Naive thymus-derived CD4-positive, alpha-beta T cell (primary cell): ENCODE data around the gene SCYGR5. TPM values are rescaled to one million over a fixed set of nuclear protein-coding genes. Genes with fewer than 3 reads are reported as not detected.

Experiments used
- ATAC-seq: fragments of 150-1000 bp; cut with Tn5 transposase; 2 replicates; pipeline ENCODE4 v1.10.0; 2021; ENCODE audit warnings: mild to moderate bottlenecking, moderate library complexity
- CTCF ChIA-PET: fragments of 350-600 bp; sonication (Branson Sonifier 250); formaldehyde crosslinking; loops from one replicate; lab custom pipeline; 2021; ENCODE audit warnings: antibody characterized with exemption; lab: Charles Lee
- POLR2A ChIA-PET: fragments of 350-600 bp; sonication (Branson Sonifier 250); formaldehyde crosslinking; loops from one replicate; lab custom pipeline; 2021; ENCODE audit warnings: antibody characterized with exemption, inconsistent platforms; lab: Charles Lee
- DNase-seq, 9 donors: peaks; one replicate each; pipeline versions ENCODE4 v3.0.0 to v3.0.0-alpha.2; 2020 to 2022; ENCODE audit warnings: mixed read lengths in 1 of 9
- H3K27ac ChIP-seq: one replicate; pipeline ENCODE4 v1.7.0; 2013; ENCODE audit warnings: mild to moderate bottlenecking, low read depth, low read length, moderate library complexity
- H3K27me3 ChIP-seq, 2 donors: one replicate each; pipeline ENCODE4 v1.7.0; 2013; ENCODE audit warnings: low read length in 2 of 2, mild to moderate bottlenecking in 2 of 2, moderate library complexity in 2 of 2; ENCODE audit not compliant: control insufficient read depth in 2 of 2, insufficient read depth in 2 of 2
- H3K36me3 ChIP-seq, 3 experiments: 1 replicate in 2 of 3; 2 replicates in 1 of 3; pipeline ENCODE4 v1.7.0; 2013; ENCODE audit warnings: low read length in 3 of 3, mild to moderate bottlenecking in 3 of 3, moderate library complexity in 1 of 3; ENCODE audit not compliant: insufficient read depth in 3 of 3, control insufficient read depth in 2 of 3
- H3K4me1 ChIP-seq, 2 donors: one replicate each; pipeline ENCODE4 v1.7.0; 2013; ENCODE audit warnings: low read length in 2 of 2, mild to moderate bottlenecking in 2 of 2, moderate library complexity in 1 of 2; ENCODE audit not compliant: control insufficient read depth in 2 of 2, insufficient read depth in 2 of 2
- H3K4me3 ChIP-seq: 2 replicates; pipeline ENCODE4 v1.7.0; 2013; ENCODE audit warnings: mild to moderate bottlenecking, low read length
- H3K9me3 ChIP-seq, 3 experiments: 1 replicate in 2 of 3; 2 replicates in 1 of 3; pipeline ENCODE4 v1.7.0; 2013; ENCODE audit warnings: low read length in 3 of 3; ENCODE audit not compliant: control insufficient read depth in 2 of 3
- H3K27ac Mint-ChIP-seq, 9 donors: one replicate each; pipeline ENCODE4 v1.8.0; 2020 to 2022; ENCODE audit warnings: mixed read lengths in 9 of 9, mild to moderate bottlenecking in 8 of 9, moderate library complexity in 5 of 9, inconsistent platforms in 2 of 9
- H3K27me3 Mint-ChIP-seq, 5 donors: one replicate each; pipeline ENCODE4 v1.8.0; 2021 to 2022; ENCODE audit warnings: mixed read lengths in 5 of 5, mild to moderate bottlenecking in 1 of 5
- H3K36me3 Mint-ChIP-seq, 5 donors: one replicate each; pipeline ENCODE4 v1.8.0; 2020 to 2022; ENCODE audit warnings: mixed read lengths in 5 of 5, mild to moderate bottlenecking in 3 of 5, inconsistent platforms in 1 of 5
- H3K4me1 Mint-ChIP-seq, 7 donors: one replicate each; pipeline ENCODE4 v1.8.0; 2020 to 2022; ENCODE audit warnings: mixed read lengths in 7 of 7, mild to moderate bottlenecking in 3 of 7, inconsistent platforms in 1 of 7
- H3K4me3 Mint-ChIP-seq, 10 donors: one replicate each; pipeline ENCODE4 v1.8.0; 2020 to 2022; ENCODE audit warnings: mild to moderate bottlenecking in 10 of 10, mixed read lengths in 10 of 10, moderate library complexity in 6 of 10, inconsistent platforms in 2 of 10
- H3K9me3 Mint-ChIP-seq, 11 donors: one replicate each; pipeline ENCODE4 v1.8.0; 2020 to 2022; ENCODE audit warnings: mixed read lengths in 11 of 11, mild to moderate bottlenecking in 4 of 11, inconsistent platforms in 1 of 11, moderate library complexity in 1 of 11
- intact Hi-C, 2 donors: fragments of 100-400 bp; cut with micrococcal nuclease; formaldehyde crosslinking; loops; one replicate each; pipeline ENCODE4 v1.15.1; 2023
- polyA plus RNA-seq, 2 donors: library from polyadenylated mRNA; unstranded; fragments of 300-500 nt; fragmentation: Illumina TruSeq; gene quantifications; one replicate each; pipeline ENCODE4 v1.2.3, GENCODE V29; 2021
- total RNA-seq, 6 experiments: library from RNA in 5 of 6; stranded (reverse) in 5 of 6; gene quantifications; 1 replicate in 5 of 6; 2 replicates in 1 of 6; pipeline ENCODE4 v1.2.3 and lab custom pipeline; 2021 to 2026

SCYGR5 gene
- total and polyA plus RNA-seq, 7 experiments from 2014 or later, result not detected

DNA sequence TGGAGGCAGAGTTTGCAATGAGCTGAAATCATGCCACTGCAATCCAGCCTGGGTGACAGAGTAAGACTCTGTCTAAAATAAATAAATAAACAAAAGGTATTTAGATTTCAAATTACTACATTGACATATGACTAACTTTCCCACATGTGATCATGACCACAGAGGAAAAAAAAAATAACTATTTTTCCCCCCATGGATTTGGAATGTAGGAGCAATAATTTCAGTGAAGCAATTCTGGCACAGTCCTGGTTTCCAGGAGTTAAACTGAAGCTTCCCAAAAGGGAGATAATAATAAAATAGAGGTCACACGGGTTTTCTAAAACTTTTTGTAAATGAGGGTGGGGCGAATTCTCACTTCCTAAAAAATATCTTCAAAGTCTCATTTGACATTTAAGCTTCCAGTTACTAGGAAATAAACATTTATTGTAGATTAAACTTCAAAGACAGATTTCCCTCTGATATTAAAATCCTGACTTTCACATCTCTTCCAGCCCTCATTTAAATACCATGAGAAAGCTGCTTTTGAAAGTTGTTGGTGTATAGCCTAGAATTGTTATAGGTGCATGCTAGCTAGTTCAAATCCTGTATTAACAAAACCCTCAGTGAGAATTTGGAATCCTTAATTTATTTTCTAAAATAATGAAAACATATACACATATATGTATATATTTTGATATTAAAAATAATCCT, 30.5 kb downstream of the SCYGR5 start:
- no peak overlapping the region for H3K4me3 ChIP-seq
- Mint-ChIP-seq H3K27me3 (peaks cover 4 to 31% (median 6%) of the 10 kb centered on the region in 5 donors), H3K4me1 (no peaks in the 10 kb centered on the region), H3K9me3 (peaks cover 0 to 5% (median 0%) of the 10 kb centered on the region in 11 donors), H3K27ac (no peak overlapping the region), H3K4me3 (no peak overlapping the region), H3K36me3 (no peaks in the 10 kb centered on the region)
- H3K9me3 ChIP-seq, result no peaks in the 10 kb centered on the region
- intact Hi-C loops, result no loop called here
- ATAC-seq, result no peak
- ChIA-PET CTCF (interaction anchor here (0.7 kb wide), 1 partner anchor 91 kb away, joined by 3 read pairs; no protein-coding TSS in a partner anchor), POLR2A (no interaction called here)
- H3K27me3 ChIP-seq, result no peaks in the 10 kb centered on the region
- H3K4me1 ChIP-seq, result no peaks in the 10 kb centered on the region
- no peak overlapping the region for H3K27ac ChIP-seq
- DNase-seq, result no peak
- no peaks in the 10 kb centered on the region for H3K36me3 ChIP-seq

DNA sequence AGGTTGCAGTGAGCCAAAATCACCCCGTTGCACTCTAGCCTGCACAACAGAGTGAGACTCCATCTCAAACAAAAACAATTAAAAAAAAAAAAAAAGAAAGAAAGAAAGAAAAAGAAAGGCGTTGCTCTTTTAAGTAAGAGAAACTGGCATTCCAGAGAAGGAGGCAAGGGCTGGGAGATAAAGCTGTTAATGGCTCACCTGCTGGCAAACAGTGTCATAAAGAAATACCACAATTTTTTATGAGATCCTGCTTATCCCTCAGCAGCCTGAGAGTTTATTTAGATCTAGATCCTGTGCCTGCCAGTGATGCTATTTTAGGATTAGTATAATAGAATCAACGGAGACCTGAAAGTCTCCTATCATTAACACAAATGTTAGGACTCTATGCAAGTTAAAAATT, 35.0 kb downstream of the SCYGR5 start:
- ChIA-PET POLR2A (no interaction called here), CTCF (no interaction called here)
- Histone ChIP-seq H3K9me3 (no peaks in the 10 kb centered on the region), H3K4me3 (no peak overlapping the region), H3K4me1 (no peaks in the 10 kb centered on the region), H3K27me3 (no peaks in the 10 kb centered on the region), H3K36me3 (no peaks in the 10 kb centered on the region), H3K27ac (no peak overlapping the region)
- peaks cover 0 to 5% (median 0%) of the 10 kb centered on the region in 11 donors for H3K9me3 Mint-ChIP-seq
- intact Hi-C loops, result no loop called here
- peaks cover 0 to 29% (median 12%) of the 10 kb centered on the region in 5 donors for H3K27me3 Mint-ChIP-seq
- DNase-seq (no peak), ATAC-seq (no peak)
- no peak overlapping the region for H3K4me3 Mint-ChIP-seq
- H3K36me3 Mint-ChIP-seq, result no peaks in the 10 kb centered on the region
- H3K4me1 Mint-ChIP-seq, result no peaks in the 10 kb centered on the region
- no peak overlapping the region for H3K27ac Mint-ChIP-seq

DNA sequence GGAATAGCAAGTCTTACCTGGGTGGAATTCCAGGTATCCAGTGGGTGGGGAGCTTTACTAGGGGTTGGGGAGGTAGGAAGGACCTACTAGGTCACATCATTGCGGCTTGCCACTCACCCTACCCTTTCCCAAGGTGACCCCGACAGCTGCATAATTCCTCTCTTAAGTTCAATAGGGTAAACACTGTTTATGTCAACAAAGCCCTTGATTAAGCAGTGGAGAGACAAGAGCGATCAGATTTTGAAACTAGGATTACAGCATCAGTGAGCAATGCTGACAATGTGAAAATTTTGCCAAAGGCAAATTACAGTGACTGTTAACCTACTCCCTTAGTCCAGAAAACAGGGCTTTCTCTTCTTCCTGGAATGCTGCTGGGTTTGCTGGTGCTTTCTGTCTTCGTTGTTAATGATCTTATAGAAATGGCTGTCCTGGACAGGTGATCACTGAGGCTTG, 36.7 kb downstream of the SCYGR5 start:
- ChIA-PET POLR2A (no interaction called here), CTCF (interaction anchor here (0.6 kb wide), 1 partner anchor 45 kb away, joined by 3 read pairs; no protein-coding TSS in a partner anchor)
- no peak for DNase-seq
- peaks cover 0 to 5% (median 0%) of the 10 kb centered on the region in 11 donors for H3K9me3 Mint-ChIP-seq
- Histone ChIP-seq H3K9me3 (no peaks in the 10 kb centered on the region), H3K4me1 (no peaks in the 10 kb centered on the region), H3K36me3 (no peaks in the 10 kb centered on the region), H3K27me3 (no peaks in the 10 kb centered on the region), H3K4me3 (no peak overlapping the region), H3K27ac (no peak overlapping the region)
- intact Hi-C loops, result no loop called here
- H3K4me1 Mint-ChIP-seq, result no peaks in the 10 kb centered on the region
- H3K36me3 Mint-ChIP-seq, result no peaks in the 10 kb centered on the region
- H3K27ac Mint-ChIP-seq, result no peak overlapping the region
- peaks cover 0 to 40% (median 17%) of the 10 kb centered on the region in 5 donors for H3K27me3 Mint-ChIP-seq
- ATAC-seq, result no peak
- H3K4me3 Mint-ChIP-seq, result no peak overlapping the region

DNA sequence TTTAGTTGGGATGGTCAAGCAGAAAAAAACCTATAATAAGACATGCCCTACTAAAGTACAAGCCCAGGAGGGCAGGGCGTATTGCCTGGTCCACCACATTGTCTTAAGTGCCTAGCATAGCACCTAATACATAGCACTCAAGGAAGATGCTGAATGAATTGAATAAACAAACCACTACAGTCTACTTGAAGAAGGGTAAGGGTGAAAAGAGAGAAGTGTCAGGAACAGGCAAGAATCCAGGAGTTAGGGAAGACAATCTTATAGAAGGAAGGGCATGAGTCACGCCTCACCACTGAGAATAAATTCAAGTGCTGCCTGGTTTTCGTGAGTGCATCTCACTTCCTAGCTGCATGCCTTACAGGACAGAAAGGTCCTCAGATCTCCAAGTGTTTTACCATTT, 37.4 kb downstream of the SCYGR5 start:
- H3K9me3 Mint-ChIP-seq, result peaks cover 0 to 5% (median 0%) of the 10 kb centered on the region in 11 donors
- Histone ChIP-seq H3K9me3 (no peaks in the 10 kb centered on the region), H3K36me3 (no peaks in the 10 kb centered on the region), H3K4me1 (no peaks in the 10 kb centered on the region), H3K27ac (no peak overlapping the region), H3K4me3 (no peak overlapping the region), H3K27me3 (no peaks in the 10 kb centered on the region)
- no peaks in the 10 kb centered on the region for H3K36me3 Mint-ChIP-seq
- DNase-seq (no peak), ATAC-seq (no peak)
- intact Hi-C loops, result no loop called here
- ChIA-PET POLR2A (no interaction called here), CTCF (no interaction called here)
- peaks cover 0 to 44% (median 17%) of the 10 kb centered on the region in 5 donors for H3K27me3 Mint-ChIP-seq
- H3K27ac Mint-ChIP-seq, result no peak overlapping the region
- H3K4me1 Mint-ChIP-seq, result no peaks in the 10 kb centered on the region
- no peak overlapping the region for H3K4me3 Mint-ChIP-seq

DNA sequence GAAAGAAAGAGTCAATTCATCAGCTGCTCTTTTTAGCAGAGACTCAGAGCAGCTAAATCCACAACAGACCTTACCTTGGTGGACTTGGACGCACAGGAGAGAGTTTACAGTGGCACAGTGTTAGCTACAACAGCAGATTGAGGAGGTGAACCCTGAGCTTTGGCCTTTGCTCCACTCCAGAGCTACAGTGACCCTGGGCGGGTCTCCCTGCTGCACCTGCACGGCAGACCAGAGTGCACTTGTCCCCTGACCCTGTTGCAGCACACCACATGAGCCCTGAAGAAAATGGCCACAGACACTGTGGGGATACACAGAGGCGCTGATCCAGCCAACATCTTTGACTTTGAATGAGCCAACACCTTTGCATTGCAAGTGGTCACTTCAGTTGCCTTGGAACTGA, 40.3 kb downstream of the SCYGR5 start:
- Histone ChIP-seq H3K4me1 (no peaks in the 10 kb centered on the region), H3K27me3 (no peaks in the 10 kb centered on the region), H3K9me3 (no peaks in the 10 kb centered on the region), H3K36me3 (no peaks in the 10 kb centered on the region), H3K4me3 (no peak overlapping the region), H3K27ac (no peak overlapping the region)
- ChIA-PET CTCF (no interaction called here), POLR2A (no interaction called here)
- Mint-ChIP-seq H3K4me1 (no peaks in the 10 kb centered on the region), H3K4me3 (no peak overlapping the region), H3K9me3 (peaks cover 0 to 3% (median 0%) of the 10 kb centered on the region in 11 donors), H3K27me3 (peaks cover 0 to 42% (median 14%) of the 10 kb centered on the region in 5 donors), H3K36me3 (no peaks in the 10 kb centered on the region), H3K27ac (no peak overlapping the region)
- DNase-seq, result no peak
- intact Hi-C loops, result no loop called here
- ATAC-seq, result no peak

DNA sequence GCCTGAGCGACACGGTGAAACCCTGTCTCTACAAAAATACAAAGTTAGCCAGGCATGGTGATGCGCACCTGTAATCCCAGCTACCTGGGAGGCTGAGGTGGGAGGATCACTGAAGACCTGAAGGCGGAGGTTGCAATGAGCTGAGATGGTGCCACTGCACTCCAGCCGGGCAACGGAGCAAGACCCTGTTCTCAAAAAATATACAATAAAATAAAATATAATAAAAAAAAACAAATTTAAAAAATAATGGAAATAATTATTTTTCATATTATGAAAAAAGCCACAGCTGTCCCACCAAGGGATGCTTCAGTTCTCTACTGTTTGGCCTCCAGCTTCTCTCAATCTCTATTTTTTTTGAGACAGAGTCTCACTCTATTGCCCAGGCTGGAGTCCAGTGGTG, 40.8 kb downstream of the SCYGR5 start:
- no peak for ATAC-seq
- Histone ChIP-seq H3K27me3 (no peaks in the 10 kb centered on the region), H3K4me1 (no peaks in the 10 kb centered on the region), H3K36me3 (no peaks in the 10 kb centered on the region), H3K27ac (no peak overlapping the region), H3K9me3 (no peaks in the 10 kb centered on the region), H3K4me3 (no peak overlapping the region)
- H3K36me3 Mint-ChIP-seq, result no peaks in the 10 kb centered on the region
- peaks cover 0 to 39% (median 12%) of the 10 kb centered on the region in 5 donors for H3K27me3 Mint-ChIP-seq
- H3K9me3 Mint-ChIP-seq, result peaks cover 0 to 3% (median 0%) of the 10 kb centered on the region in 11 donors
- ChIA-PET CTCF (no interaction called here), POLR2A (no interaction called here)
- no peak for DNase-seq
- intact Hi-C loops, result no loop called here
- H3K4me3 Mint-ChIP-seq, result no peak overlapping the region
- no peak overlapping the region for H3K27ac Mint-ChIP-seq
- no peaks in the 10 kb centered on the region for H3K4me1 Mint-ChIP-seq

DNA sequence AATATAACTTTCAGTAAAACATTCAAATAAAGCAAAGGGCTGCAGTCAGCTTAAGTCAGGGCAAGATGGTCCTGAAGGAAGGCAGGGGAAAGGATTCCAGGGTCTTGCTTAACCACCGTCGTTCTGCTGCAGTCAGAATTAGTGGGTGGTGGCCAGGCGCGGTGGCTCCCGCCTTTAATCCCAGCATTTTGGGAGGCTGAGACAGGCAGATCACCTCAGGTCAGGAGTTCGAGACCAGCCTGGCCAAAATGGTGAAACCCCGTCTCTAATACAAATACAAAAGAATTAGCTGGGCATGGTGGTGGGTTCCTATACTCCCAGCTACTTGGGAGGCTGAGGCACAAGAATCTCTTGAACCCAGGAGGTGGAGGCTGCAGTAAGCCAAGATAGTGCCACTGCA, 44.4 kb downstream of the SCYGR5 start:
- Histone ChIP-seq H3K27ac (no peak overlapping the region), H3K4me1 (no peaks in the 10 kb centered on the region), H3K9me3 (no peaks in the 10 kb centered on the region), H3K36me3 (no peaks in the 10 kb centered on the region), H3K4me3 (no peak overlapping the region), H3K27me3 (no peaks in the 10 kb centered on the region)
- ChIA-PET POLR2A (no interaction called here), CTCF (no interaction called here)
- H3K36me3 Mint-ChIP-seq, result no peaks in the 10 kb centered on the region
- H3K9me3 Mint-ChIP-seq, result no peaks in the 10 kb centered on the region
- no peak overlapping the region for H3K27ac Mint-ChIP-seq
- no peaks in the 10 kb centered on the region for H3K4me1 Mint-ChIP-seq
- H3K27me3 Mint-ChIP-seq, result peaks cover 4 to 35% (median 11%) of the 10 kb centered on the region in 5 donors
- intact Hi-C loops, result no loop called here
- DNase-seq (no peak), ATAC-seq (no peak)
- no peak overlapping the region for H3K4me3 Mint-ChIP-seq
